Measurements from ENCODE around the gene PRKN. TPM values are rescaled to one million over a fixed set of nuclear protein-coding genes. Genes with fewer than 3 reads are reported as not detected.

The PRKN gene
- total and polyA plus RNA-seq, 2 experiments from 2014 or later: 0.10 to 0.84 TPM

- no peaks in the 10 kb centered on the region for H3K27me3 ChIP-seq (ENCODE audit: insufficient read depth)
- Mint-ChIP-seq H3K4me3 (no peak overlapping the region), H3K27me3 (ENCODE audit: insufficient read depth, low read depth, poor library complexity) (peaks cover 4% of the 10 kb centered on the region), H3K4me1 (peaks cover 56% of the 10 kb centered on the region), H3K36me3 (ENCODE audit: low read depth) (no peaks in the 10 kb centered on the region), H3K27ac (no peak overlapping the region), H3K9me3 (no peaks in the 10 kb centered on the region)
- TF ChIP-seq POLR2AphosphoS5 (IDR thresholded peaks at IDR 0.05; ENCODE audit: low read depth) (no peak), EZH2phosphoT487 (IDR thresholded peaks at IDR 0.05; ENCODE audit: unreplicated experiment) (no peak), NANOG (IDR thresholded peaks at IDR 0.05; ENCODE audit: borderline replicate concordance) (no peak), EZH2 (IDR thresholded peaks at IDR 0.05; ENCODE audit: low read depth, unreplicated experiment) (no peak), JUNB (IDR thresholded peaks at IDR 0.05; ENCODE audit: unreplicated experiment) (no peak), CREB1 (CRISPR knock-in tag; IDR thresholded peaks at IDR 0.05; ENCODE audit: low read depth) (no peak), ZNF331 (CRISPR knock-in tag; IDR thresholded peaks at IDR 0.05; ENCODE audit: low read depth) (no peak), ZNF114 (CRISPR knock-in tag; IDR thresholded peaks at IDR 0.05) (no peak), STAT1 (IDR thresholded peaks at IDR 0.05; ENCODE audit: unreplicated experiment) (no peak), ETS1 (IDR thresholded peaks at IDR 0.05) (no peak), ZNF462 (CRISPR knock-in tag; IDR thresholded peaks at IDR 0.05) (no peak), CTCF (conservative IDR thresholded peaks at IDR 0.05; ENCODE audit: low read depth in 2 of 2) (no peak)
- TF ChIP-seq, protein P1, sequence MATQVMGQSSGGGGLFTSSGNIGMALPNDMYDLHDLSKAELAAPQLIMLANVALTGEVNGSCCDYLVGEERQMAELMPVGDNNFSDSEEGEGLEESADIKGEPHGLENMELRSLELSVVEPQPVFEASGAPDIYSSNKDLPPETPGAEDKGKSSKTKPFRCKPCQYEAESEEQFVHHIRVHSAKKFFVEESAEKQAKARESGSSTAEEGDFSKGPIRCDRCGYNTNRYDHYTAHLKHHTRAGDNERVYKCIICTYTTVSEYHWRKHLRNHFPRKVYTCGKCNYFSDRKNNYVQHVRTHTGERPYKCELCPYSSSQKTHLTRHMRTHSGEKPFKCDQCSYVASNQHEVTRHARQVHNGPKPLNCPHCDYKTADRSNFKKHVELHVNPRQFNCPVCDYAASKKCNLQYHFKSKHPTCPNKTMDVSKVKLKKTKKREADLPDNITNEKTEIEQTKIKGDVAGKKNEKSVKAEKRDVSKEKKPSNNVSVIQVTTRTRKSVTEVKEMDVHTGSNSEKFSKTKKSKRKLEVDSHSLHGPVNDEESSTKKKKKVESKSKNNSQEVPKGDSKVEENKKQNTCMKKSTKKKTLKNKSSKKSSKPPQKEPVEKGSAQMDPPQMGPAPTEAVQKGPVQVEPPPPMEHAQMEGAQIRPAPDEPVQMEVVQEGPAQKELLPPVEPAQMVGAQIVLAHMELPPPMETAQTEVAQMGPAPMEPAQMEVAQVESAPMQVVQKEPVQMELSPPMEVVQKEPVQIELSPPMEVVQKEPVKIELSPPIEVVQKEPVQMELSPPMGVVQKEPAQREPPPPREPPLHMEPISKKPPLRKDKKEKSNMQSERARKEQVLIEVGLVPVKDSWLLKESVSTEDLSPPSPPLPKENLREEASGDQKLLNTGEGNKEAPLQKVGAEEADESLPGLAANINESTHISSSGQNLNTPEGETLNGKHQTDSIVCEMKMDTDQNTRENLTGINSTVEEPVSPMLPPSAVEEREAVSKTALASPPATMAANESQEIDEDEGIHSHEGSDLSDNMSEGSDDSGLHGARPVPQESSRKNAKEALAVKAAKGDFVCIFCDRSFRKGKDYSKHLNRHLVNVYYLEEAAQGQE (IDR thresholded peaks at IDR 0.05; ENCODE audit: unreplicated experiment): no peak
- H3F3A ChIP-seq (replicated peaks; ENCODE audit: low read depth): no peaks in the 10 kb centered on the region
- no peak overlapping the region for H3K4me3 ChIP-seq
- H3K4me2 ChIP-seq: no peak overlapping the region
- no peaks in the 10 kb centered on the region for H3K9me2 ChIP-seq (ENCODE audit: insufficient read depth)
- H3K27ac ChIP-seq (ENCODE audit: low read depth): no peak overlapping the region
- no peaks in the 10 kb centered on the region for H3K36me3 ChIP-seq (ENCODE audit: insufficient read depth)
- H3K4me1 ChIP-seq (ENCODE audit: insufficient read depth): peaks cover 28% of the 10 kb centered on the region
- DNase-seq (ENCODE audit: low spot score) (no peak), ATAC-seq (no peak)
- no peaks in the 10 kb centered on the region for H4K20me1 ChIP-seq (replicated peaks; ENCODE audit: insufficient read depth)
- H2AFZ ChIP-seq: no peak overlapping the region
- no peaks in the 10 kb centered on the region for H3K79me2 ChIP-seq (replicated peaks; ENCODE audit: insufficient read depth)
Observed at GRCh38 chr6:161834426-161834825, 893.1 kb downstream of the PRKN start.

Data from GM23338 (cell line).